ENCODE measurements around the gene LCP2. TPM values are rescaled to one million over a fixed set of nuclear protein-coding genes. Genes with fewer than 3 reads are reported as not detected.
A peak's percentile ranks its signal among the peaks of the same experiment; 100 is the strongest.

The LCP2 gene
- total RNA-seq, 1 donor from 2014 or later: 0.09 TPM

- Mint-ChIP-seq H3K27ac (ENCODE audit: unreplicated experiment) (no peak overlapping the region), H3K27me3 (ENCODE audit: low read depth, unreplicated experiment) (peaks cover 3% of the 10 kb centered on the region), H3K4me1 (ENCODE audit: low read depth, unreplicated experiment) (peaks cover 22% of the 10 kb centered on the region), H3K4me3 (ENCODE audit: unreplicated experiment) (no peak overlapping the region), H3K9me3 (ENCODE audit: unreplicated experiment) (no peaks in the 10 kb centered on the region), H3K36me3 (ENCODE audit: low read depth, unreplicated experiment) (no peaks in the 10 kb centered on the region)
- TF ChIP-seq EZH2 (IDR thresholded peaks at IDR 0.05; ENCODE audit: insufficient read depth, low read length): no peak
- no peak for TF ChIP-seq CTCF (IDR thresholded peaks at IDR 0.05; ENCODE audit: insufficient read depth, low read depth, low read length)
- DNase-seq (ENCODE audit: low read depth): no peak
- Histone ChIP-seq H3K4me3 (ENCODE audit: insufficient read depth, low read depth, low read length) (no peak overlapping the region), H3K79me2 (ENCODE audit: insufficient read depth, low read length) (no peaks in the 10 kb centered on the region), H4K20me1 (ENCODE audit: insufficient read depth, low read length) (no peaks in the 10 kb centered on the region), H3K27me3 (ENCODE audit: insufficient read depth, low read length) (no peaks in the 10 kb centered on the region), H3K36me3 (ENCODE audit: insufficient read depth, low read length) (no peaks in the 10 kb centered on the region), H3K4me1 (ENCODE audit: insufficient read depth, low read length) (no peaks in the 10 kb centered on the region), H3K9ac (ENCODE audit: low read length) (no peak overlapping the region), H2AFZ (ENCODE audit: low read depth, low read length) (no peak overlapping the region), H3K9me3 (ENCODE audit: insufficient read depth, low read depth, low read length) (no peaks in the 10 kb centered on the region), H3K27ac (ENCODE audit: low read depth, low read length) (no peak overlapping the region), H3K4me2 (ENCODE audit: low read length) (no peak overlapping the region)
- no peak for FAIRE-seq
These were observed 5.3 kb upstream of the LCP2 start for GRCh38 chr5:170302653-170303501.

- peak overlapping the region; percentile 47 for H3K27ac Mint-ChIP-seq (ENCODE audit: unreplicated experiment)
- no peaks in the 10 kb centered on the region for H3K36me3 Mint-ChIP-seq (ENCODE audit: low read depth, unreplicated experiment)
- Histone ChIP-seq H4K20me1 (ENCODE audit: insufficient read depth, low read length) (no peaks in the 10 kb centered on the region), H3K9me3 (ENCODE audit: insufficient read depth, low read depth, low read length) (no peaks in the 10 kb centered on the region), H3K4me3 (ENCODE audit: insufficient read depth, low read depth, low read length) (no peak overlapping the region), H2AFZ (ENCODE audit: low read depth, low read length) (no peak overlapping the region), H3K4me2 (ENCODE audit: low read length) (no peak overlapping the region), H3K9ac (ENCODE audit: low read length) (no peak overlapping the region), H3K27ac (ENCODE audit: low read depth, low read length) (no peak overlapping the region), H3K36me3 (ENCODE audit: insufficient read depth, low read length) (no peaks in the 10 kb centered on the region), H3K79me2 (ENCODE audit: insufficient read depth, low read length) (no peaks in the 10 kb centered on the region), H3K4me1 (ENCODE audit: insufficient read depth, low read length) (no peaks in the 10 kb centered on the region), H3K27me3 (ENCODE audit: insufficient read depth, low read length) (no peaks in the 10 kb centered on the region)
- no peak for TF ChIP-seq CTCF (IDR thresholded peaks at IDR 0.05; ENCODE audit: insufficient read depth, low read depth, low read length)
- TF ChIP-seq EZH2 (IDR thresholded peaks at IDR 0.05; ENCODE audit: insufficient read depth, low read length): no peak
- FAIRE-seq (no peak), DNase-seq (ENCODE audit: low read depth) (no peak)
- H3K4me1 Mint-ChIP-seq (ENCODE audit: low read depth, unreplicated experiment): peaks cover 19% of the 10 kb centered on the region
- H3K9me3 Mint-ChIP-seq (ENCODE audit: unreplicated experiment): no peaks in the 10 kb centered on the region
- H3K4me3 Mint-ChIP-seq (ENCODE audit: unreplicated experiment): no peak overlapping the region
- H3K27me3 Mint-ChIP-seq (ENCODE audit: low read depth, unreplicated experiment): peaks cover 7% of the 10 kb centered on the region
These were observed 4.5 kb upstream of the LCP2 start for GRCh38 chr5:170301981-170302652.
